ENCODE data around the gene BTLA. TPM values are rescaled to one million over a fixed set of nuclear protein-coding genes. Genes with fewer than 3 reads are reported as not detected.

The BTLA gene
- total RNA-seq, 1 donor from 2014 or later, result 3.9 TPM

DNA sequence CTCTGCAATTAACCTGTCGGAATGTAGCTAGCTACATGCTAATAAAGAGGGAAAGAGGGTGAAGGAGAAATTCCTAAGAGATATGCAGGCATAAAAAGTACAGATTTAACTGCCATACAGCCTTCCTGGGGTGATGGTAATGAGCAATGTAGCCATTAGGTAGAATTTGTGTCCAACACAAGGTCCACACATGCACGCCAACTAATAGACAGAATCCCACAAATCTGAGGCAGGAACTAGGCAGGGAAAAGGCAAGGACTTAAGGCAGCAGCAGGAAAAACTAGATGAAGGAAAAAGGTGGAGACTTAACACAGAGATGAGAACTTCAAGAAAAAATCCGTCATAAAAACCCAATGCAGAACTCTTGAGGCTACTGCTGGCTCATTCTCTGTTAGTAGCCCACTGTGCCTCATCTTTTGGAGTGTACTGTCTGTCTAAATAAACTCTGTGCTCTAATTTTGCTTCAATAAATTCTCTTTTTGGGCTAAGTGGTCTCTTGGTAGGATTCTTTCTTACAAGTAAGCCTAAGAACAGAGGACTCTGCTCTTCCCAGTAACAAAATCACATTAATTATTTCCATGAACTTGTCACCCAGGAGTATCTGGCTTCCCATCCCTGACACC, 81.5 kb downstream of the BTLA start:
- no peak overlapping the region for H3K9ac ChIP-seq
- H3K4me2 ChIP-seq, result no peak overlapping the region
- no peaks in the 10 kb centered on the region for H3K36me3 ChIP-seq
- H3K36me3 Mint-ChIP-seq, result no peaks in the 10 kb centered on the region
- H3K27me3 Mint-ChIP-seq (ENCODE audit: insufficient read depth, low read depth), result no peaks in the 10 kb centered on the region
- H4K20me1 ChIP-seq (ENCODE audit: low read depth), result no peaks in the 10 kb centered on the region
- no peak overlapping the region for H3K4me3 Mint-ChIP-seq
- no peaks in the 10 kb centered on the region for H3K4me1 Mint-ChIP-seq
- no peaks in the 10 kb centered on the region for H3K9me3 Mint-ChIP-seq
- H3K4me3 ChIP-seq, result no peak overlapping the region
- no peak overlapping the region for H3K27ac ChIP-seq
- no peaks in the 10 kb centered on the region for H3K79me2 ChIP-seq (ENCODE audit: low read depth)
- peak overlapping the region; percentile 13 for H3K27ac Mint-ChIP-seq
- no peak for DNase-seq (ENCODE audit: low spot score)
- H3K4me1 ChIP-seq, result no peaks in the 10 kb centered on the region
- H3K9me3 ChIP-seq (ENCODE audit: low read depth), result no peaks in the 10 kb centered on the region
- H3F3A ChIP-seq (ENCODE audit: low read depth), result no peaks in the 10 kb centered on the region
- no peaks in the 10 kb centered on the region for H3K27me3 ChIP-seq
- no peak overlapping the region for H2AFZ ChIP-seq (replicated peaks)
- no peak for TF ChIP-seq EZH2phosphoT487 (IDR thresholded peaks at IDR 0.05)
- TF ChIP-seq EZH2 (IDR thresholded peaks at IDR 0.05), result no peak
- TF ChIP-seq, protein P1, sequence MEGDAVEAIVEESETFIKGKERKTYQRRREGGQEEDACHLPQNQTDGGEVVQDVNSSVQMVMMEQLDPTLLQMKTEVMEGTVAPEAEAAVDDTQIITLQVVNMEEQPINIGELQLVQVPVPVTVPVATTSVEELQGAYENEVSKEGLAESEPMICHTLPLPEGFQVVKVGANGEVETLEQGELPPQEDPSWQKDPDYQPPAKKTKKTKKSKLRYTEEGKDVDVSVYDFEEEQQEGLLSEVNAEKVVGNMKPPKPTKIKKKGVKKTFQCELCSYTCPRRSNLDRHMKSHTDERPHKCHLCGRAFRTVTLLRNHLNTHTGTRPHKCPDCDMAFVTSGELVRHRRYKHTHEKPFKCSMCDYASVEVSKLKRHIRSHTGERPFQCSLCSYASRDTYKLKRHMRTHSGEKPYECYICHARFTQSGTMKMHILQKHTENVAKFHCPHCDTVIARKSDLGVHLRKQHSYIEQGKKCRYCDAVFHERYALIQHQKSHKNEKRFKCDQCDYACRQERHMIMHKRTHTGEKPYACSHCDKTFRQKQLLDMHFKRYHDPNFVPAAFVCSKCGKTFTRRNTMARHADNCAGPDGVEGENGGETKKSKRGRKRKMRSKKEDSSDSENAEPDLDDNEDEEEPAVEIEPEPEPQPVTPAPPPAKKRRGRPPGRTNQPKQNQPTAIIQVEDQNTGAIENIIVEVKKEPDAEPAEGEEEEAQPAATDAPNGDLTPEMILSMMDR (IDR thresholded peaks at IDR 0.05), result no peak

DNA sequence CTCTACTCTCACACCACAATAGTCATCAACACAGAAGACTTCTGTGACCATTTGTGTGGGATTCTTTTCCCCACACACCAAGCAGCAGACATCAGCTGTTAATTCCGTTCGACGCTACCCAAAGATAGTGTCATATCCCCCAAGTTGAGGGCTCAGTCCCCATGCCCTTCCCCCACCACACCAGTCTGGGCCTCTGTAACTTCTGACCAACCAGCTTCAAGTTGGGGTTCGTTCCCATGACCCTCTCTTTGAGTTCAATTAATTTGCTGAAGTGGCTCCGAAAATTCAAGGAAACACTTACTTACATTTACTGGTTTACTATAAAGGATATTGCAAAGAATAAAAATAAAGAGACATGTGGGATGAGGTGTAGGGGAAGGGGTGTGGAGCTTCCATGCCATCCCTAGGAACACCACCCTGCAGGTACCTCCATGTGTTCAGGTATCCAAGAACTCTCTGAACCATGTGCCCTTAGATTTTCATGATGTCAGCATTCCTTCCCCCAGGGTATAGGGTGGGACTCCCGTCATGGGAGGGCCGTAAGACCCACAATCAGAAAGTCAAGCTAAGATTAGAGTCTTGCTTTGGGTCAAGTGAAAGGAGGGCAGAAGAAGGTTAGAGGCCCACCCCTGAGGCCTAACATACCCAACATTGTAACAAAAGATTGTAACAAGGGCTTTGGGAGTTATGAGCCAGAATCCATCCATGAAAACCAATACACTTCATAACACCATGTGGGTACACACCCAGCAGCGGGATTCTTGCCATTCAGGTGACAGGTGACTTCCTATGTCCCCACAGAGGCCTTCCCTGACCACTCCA, 82.7 kb downstream of the BTLA start:
- Histone ChIP-seq H3K9ac (no peak overlapping the region), H4K20me1 (ENCODE audit: low read depth) (no peaks in the 10 kb centered on the region), H3K4me2 (no peak overlapping the region), H3K4me3 (no peak overlapping the region), H3K27ac (no peak overlapping the region), H2AFZ (replicated peaks) (no peak overlapping the region), H3K27me3 (no peaks in the 10 kb centered on the region), H3K36me3 (no peaks in the 10 kb centered on the region), H3K4me1 (no peaks in the 10 kb centered on the region), H3K79me2 (ENCODE audit: low read depth) (no peaks in the 10 kb centered on the region), H3F3A (ENCODE audit: low read depth) (no peaks in the 10 kb centered on the region), H3K9me3 (ENCODE audit: low read depth) (no peaks in the 10 kb centered on the region)
- no peak overlapping the region for H3K4me3 Mint-ChIP-seq
- H3K36me3 Mint-ChIP-seq, result no peaks in the 10 kb centered on the region
- no peaks in the 10 kb centered on the region for H3K9me3 Mint-ChIP-seq
- no peak for DNase-seq (ENCODE audit: low spot score)
- H3K27me3 Mint-ChIP-seq (ENCODE audit: insufficient read depth, low read depth), result no peaks in the 10 kb centered on the region
- no peak for TF ChIP-seq EZH2phosphoT487 (IDR thresholded peaks at IDR 0.05)
- TF ChIP-seq, protein P1 (IDR thresholded peaks at IDR 0.05), result no peak
- TF ChIP-seq EZH2 (IDR thresholded peaks at IDR 0.05), result no peak
- no peaks in the 10 kb centered on the region for H3K4me1 Mint-ChIP-seq
- H3K27ac Mint-ChIP-seq, result no peak overlapping the region

DNA sequence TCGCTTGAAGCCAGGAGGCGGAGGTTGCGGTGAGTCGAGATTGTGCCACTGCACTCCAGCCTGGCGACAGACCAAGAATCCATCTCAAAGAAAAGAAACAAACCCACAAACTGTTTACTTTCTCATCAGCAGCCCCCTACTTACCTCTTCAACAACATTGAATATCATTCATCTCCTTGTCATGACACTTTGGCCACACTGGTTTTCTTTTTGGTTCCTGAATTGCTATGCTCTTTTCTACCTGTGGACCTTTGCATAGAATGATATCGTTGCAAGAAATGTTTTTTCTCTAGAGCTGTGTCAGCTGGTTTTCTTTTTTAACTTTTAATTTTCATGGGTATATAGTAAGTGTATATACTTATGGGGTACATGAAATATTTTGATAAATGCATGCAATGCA, 83.9 kb downstream of the BTLA start:
- no peaks in the 10 kb centered on the region for H3K9me3 Mint-ChIP-seq
- Histone ChIP-seq H3F3A (ENCODE audit: low read depth) (no peaks in the 10 kb centered on the region), H3K36me3 (no peaks in the 10 kb centered on the region), H3K9me3 (ENCODE audit: low read depth) (no peaks in the 10 kb centered on the region), H3K4me3 (no peak overlapping the region), H2AFZ (replicated peaks) (no peak overlapping the region), H3K27me3 (no peaks in the 10 kb centered on the region), H3K27ac (no peak overlapping the region), H3K9ac (no peak overlapping the region), H4K20me1 (ENCODE audit: low read depth) (no peaks in the 10 kb centered on the region), H3K4me2 (no peak overlapping the region), H3K79me2 (ENCODE audit: low read depth) (no peaks in the 10 kb centered on the region), H3K4me1 (no peaks in the 10 kb centered on the region)
- H3K27ac Mint-ChIP-seq, result no peak overlapping the region
- H3K27me3 Mint-ChIP-seq (ENCODE audit: insufficient read depth, low read depth), result peaks cover 2% of the 10 kb centered on the region
- no peaks in the 10 kb centered on the region for H3K4me1 Mint-ChIP-seq
- TF ChIP-seq EZH2 (IDR thresholded peaks at IDR 0.05) (no peak), EZH2phosphoT487 (IDR thresholded peaks at IDR 0.05) (no peak)
- TF ChIP-seq, protein P1 (IDR thresholded peaks at IDR 0.05), result no peak
- no peak overlapping the region for H3K4me3 Mint-ChIP-seq
- no peak for DNase-seq (ENCODE audit: low spot score)
- no peaks in the 10 kb centered on the region for H3K36me3 Mint-ChIP-seq

Other genes starting within 250 kb of the BTLA start
- gene SLC9C1, start 205.3 kb downstream of the BTLA start, total RNA-seq (ENCODE audit: low replicate concordance), result 0.31 and 1.3 TPM in 2 replicates
- 41.5 and 48.4 TPM in 2 replicates for gene CD200, start 166.3 kb downstream of the BTLA start, total RNA-seq (ENCODE audit: low replicate concordance)
- 32.1 and 55.8 TPM in 2 replicates for gene ATG3, start 62.5 kb upstream of the BTLA start, total RNA-seq (ENCODE audit: low replicate concordance)
- gene SLC35A5, start 62.6 kb upstream of the BTLA start, total RNA-seq (ENCODE audit: low replicate concordance), result 35.9 and 59.7 TPM in 2 replicates
- 14.7 and 21.5 TPM in 2 replicates for gene CCDC80, start 141.7 kb upstream of the BTLA start, total RNA-seq (ENCODE audit: low replicate concordance)